Stimulated activated CD4-positive, alpha-beta T cell treated with anti-CD3 and anti-CD28 coated beads, Interleukin-12 subunit alpha, Interleukin-12 subunit beta, amount 100 ng/mL, for 4 hours (primary cell): ENCODE measurements around the gene AVPR2.
A peak's percentile ranks its signal among the peaks of the same experiment; 100 is the strongest.

Experiments used
- DNase-seq: peaks from one replicate; pipeline ENCODE4 v3.0.0-alpha.2; 2020

Gene AVPR2

DNA sequence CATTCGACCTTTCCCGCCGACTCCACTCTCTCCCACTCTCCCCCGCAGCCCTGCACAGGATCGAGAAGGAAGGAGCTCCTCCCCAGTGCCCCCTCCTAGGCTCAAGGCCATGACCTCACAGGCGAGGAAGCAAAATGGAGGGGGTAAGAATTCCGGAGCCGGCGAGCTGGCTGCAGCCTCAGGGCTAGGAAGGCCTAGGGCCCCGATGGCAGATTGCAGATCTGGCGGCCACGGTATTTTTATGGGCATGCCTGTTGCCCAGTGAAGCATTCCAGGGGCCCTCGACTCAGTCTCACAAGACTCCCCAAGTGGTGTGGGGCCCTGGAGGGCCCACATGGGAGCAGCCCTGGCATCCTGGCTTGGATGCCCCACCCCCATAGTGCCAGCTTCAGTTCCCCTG is 17.6 kb upstream of the AVPR2 start:
- DNase-seq = no peak

GRCh38 chrX:153887385-153887784 is 17.1 kb upstream of the AVPR2 start:
- DNase-seq = no peak

GRCh38 chrX:153888344-153888743 is 16.1 kb upstream of the AVPR2 start:
- no peak for DNase-seq

DNA sequence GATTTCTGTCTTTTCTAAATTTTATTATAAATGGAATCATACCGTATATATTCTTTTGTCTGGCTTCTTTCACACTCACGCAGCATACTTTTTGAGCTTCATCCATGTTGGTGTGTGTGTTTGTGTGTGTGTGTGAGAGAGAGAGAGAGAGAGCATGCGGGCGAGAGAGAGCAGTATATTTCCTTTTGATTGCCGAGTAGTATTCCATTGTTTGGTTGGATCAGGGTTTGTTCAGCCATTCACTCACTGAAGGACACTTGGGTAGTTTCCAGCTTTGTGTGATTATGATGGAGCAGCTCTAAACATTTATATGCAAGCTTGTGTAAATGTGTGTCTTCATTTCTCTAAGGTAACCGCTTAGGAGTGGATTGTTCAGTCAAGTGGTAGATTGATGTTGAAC is 15.3 kb upstream of the AVPR2 start:
- DNase-seq = no peak

DNA sequence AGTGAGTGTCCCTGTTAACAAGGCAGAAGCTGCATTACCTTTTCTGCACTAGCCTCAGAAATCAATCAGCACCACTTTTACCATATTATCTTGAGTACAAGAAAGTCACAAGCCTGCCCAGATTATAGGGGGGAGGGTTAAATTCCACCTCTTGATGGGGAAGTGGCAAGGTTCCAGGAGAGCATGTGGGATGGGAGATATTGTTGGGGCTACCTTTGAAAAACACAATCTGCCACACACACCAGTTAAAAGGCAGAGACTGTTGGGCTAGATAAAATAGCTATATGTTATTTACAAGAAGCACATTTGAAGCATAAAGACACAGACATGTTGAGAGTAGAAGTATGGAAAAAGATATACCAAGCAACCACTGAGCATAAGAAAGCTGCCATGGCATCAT is 6.6 kb upstream of the AVPR2 start:
- DNase-seq = no peak

GRCh38 chrX:153900831-153901752 is 3.4 kb upstream of the AVPR2 start:
- peak; percentile 45 for DNase-seq

- no peak for DNase-seq
Observed at GRCh38 chrX:153901753-153902140, 2.7 kb upstream of the AVPR2 start.

- DNase-seq = no peak
Observed at GRCh38 chrX:153902385-153902784, 2.1 kb upstream of the AVPR2 start.

DNA sequence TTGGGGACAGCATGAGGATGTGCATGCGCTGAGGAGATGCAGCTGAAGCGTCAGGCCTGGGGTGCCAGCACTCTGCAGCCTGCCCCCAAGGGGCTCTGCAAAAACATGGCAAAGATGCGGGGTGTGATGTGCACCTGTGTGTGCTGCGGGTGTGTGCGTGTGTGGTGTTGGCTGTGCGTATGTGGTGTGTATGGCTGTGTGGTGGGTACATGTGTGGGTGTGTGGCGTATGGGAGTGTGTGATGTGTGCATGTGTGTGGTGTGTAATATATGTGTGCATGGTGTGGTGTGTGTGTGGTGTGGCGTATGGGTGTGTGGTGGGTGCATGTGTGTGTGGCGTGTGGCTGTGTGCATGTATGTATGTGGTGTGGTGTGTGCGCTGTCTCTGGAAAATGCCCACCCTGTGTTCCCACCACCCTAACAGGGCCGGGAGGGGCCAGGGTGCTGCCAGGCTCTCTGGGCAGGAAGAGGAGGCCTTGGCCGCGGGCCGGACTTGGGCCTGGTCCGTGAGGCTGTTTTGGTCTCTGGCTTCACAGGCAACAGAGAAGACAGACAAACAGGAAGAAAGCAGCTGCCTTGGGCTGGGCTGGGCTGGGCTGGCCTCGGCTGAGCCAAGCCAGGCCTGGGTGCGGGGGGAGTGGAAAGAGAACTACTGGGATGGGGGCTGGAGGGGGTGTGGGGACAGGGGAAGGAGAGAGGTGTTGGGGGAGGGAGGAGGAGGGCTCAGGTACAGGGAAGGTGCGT is 1.1 kb upstream of the AVPR2 start:
- no peak for DNase-seq

GRCh38 chrX:153905481-153906095 is 1.1 kb downstream of the AVPR2 start:
- DNase-seq = no peak

GRCh38 chrX:153906126-153906917 is 1.8 kb downstream of the AVPR2 start:
- no peak for DNase-seq

DNA sequence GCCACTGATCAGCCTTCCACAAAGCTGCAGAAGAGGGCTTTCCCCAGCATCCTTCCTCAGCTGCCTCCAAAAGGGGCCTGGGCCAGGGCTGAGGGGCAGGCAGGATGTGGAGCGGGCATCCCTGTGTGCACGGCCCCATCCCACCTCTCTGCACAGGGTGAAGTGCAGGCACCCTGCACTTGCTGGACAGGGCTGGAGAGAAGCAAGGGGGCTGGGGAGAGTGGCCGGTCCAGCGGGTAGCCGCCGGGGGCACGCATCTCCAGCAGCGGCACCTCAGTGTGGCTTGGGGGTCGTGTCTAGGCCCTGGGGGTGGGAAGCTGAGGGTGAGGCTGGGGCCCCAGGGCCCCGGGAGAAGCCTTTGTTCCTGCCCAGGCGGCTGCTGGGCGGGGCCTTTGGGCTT is 3.0 kb downstream of the AVPR2 start:
- no peak for DNase-seq

DNA sequence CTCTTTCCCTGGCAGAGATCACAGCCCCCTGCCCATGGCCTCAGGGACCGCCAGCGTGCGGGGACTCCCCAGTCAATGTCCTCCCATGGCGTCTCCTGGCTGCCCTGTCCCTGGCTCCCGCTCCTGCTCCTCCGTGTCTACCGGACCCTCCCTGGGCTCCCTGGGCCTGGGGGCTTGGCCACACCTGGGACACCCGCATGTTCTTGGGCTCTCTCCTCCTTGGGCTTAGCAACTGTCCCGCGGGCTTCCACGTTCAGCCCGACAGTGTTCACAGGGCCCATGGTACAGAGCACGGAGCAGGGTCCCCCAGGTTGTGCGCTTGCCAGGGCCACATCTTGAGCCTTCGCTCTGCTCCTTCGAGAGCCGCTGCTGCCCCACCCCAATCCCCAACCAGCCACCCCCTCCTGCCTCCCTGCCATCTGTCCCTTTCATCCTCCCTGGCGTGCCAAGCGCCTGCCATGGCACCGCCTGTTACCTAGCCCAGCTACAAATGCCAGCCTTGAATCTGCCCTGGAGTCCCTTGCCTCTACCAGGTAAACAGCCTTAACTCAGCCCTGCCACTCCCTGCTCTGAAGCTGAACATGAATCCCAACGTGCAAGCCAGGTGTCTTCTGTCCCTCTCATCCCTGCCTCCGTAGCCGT is 3.9 kb downstream of the AVPR2 start:
- DNase-seq = no peak

GRCh38 chrX:153909024-153909979 is 4.8 kb downstream of the AVPR2 start:
- DNase-seq = no peak

DNA sequence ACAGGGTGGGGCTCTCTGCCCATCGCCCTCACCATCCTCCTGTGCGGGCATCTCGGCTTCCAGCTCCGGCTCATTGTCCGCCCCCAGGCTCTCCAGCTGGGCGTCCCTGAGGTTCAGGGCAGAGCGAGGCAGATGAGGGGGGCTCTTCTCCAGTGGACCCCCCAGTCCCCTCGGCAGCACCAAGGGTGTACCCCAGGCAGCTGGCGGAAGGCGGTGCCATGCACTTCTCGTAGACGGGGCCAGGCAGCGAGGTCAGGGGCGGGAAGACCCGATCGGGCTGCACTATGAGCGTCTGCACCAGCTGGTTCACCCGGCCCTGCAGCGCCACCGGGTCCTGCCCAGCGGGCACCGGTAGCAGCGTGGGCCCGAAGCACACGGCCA is 5.5 kb downstream of the AVPR2 start:
- no peak for DNase-seq

DNA sequence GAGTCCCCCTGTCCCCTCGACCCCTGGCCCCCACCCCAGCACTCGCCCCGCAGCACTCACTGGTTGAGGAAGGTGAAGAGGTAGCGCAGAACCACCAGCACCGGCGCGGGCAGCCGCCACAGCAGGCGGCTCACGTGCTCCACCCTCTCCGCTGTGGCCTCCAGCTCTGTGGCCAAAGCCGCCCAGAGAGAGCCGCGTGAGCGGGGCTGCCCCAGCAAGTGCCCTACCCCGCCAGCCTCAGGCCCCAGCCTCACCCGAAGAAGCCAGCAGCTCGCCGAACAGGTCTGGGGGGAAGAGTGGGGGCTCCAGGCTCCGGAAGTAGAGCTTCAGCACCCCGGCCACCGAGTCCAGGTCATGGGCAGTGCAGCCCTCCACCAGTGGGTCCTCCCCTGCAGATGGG is 6.0 kb downstream of the AVPR2 start:
- no peak for DNase-seq

DNA sequence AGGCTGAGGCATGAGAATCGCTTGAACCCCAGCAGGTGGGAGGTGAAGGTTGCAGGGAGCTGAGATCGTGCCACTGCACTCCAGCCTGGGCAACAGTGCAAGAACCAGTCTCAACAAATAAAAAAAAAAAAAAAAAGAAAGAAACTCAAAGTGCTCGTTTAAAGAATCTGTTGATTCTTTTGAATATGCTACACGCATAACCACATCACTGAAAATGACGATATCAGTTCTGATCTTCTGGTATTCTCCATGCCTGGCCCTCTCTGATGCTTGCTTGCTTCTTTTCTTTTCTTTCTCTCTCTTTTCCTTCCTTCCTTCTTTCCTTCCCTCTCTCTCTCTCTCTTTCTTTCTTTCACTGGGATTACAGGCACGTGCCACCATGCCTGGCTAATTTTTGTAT is 7.3 kb downstream of the AVPR2 start:
- no peak for DNase-seq

DNA sequence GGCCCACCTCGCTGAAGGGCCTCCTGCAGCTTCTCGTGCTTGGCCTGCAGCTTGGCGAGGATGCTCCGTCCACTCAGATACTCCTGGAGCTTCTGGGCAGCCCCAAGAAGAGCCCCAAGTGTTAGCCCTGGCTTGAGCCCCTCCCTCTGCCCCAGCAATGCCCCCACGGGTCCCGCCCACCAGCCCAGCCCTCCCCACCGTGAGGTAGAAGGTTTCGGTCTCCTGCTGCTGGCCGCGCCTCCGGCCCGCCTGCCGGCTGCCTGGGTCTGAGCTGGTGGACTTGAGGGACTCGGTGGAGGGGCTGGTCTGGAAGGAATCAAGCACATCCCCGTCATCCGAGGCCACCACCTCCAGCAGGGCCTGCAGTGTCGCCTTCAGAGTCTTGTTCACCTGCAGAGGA is 8.7 kb downstream of the AVPR2 start:
- DNase-seq = no peak

DNA sequence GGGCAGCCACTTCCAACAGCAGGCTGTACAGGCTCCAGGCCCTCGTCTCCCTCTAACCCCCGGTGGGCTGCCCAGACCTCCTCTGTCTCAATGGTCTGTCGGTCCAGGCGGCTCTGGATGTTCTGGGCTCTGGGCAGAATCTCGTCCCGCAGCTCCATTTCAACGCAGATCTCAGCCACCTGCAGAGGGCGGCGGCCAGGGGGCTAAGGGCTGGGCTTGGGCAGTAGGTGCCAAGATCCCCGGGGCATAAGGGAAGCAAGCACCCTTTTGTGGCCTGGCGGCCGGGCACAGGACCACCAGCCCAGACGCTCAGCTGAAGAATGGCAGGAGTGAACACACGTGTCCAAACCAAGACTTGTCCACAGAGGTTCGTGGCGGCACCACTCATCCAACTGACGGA is 9.2 kb downstream of the AVPR2 start:
- no peak for DNase-seq

- DNase-seq = no peak
Observed at GRCh38 chrX:153917869-153918268, 13.4 kb downstream of the AVPR2 start.

DNA sequence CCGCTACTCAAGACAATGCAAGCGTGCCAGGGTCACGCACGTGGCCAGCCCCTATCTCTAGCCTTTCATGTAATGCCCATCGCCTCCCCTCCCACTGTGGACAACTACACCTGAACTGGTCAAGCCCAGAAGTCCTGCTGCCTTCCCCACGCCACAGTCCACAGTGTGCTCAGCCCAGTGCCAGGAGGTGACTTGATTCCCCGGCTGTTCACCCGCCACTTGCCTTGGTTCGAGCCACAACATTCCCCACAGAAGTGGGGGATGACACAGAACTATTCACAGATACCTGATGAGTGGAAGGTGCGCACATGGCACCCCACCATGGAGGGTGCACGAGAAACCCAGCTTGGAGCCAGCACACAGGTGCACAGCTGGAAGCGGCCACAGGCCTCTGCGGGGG is 14.8 kb downstream of the AVPR2 start:
- DNase-seq = no peak
